HK-2 (cell line): Measurements from ENCODE around the gene SARM1.
"Not testable (repeated sequence)": the region's sequence is repeated elsewhere in the genome, so short reads cannot be mapped to it uniquely, and the experiment has no call there.

Source experiments
- DNase-seq: peaks from one replicate; pipeline ENCODE4 v3.0.0-alpha.2; 2018; ENCODE audit not compliant: unreplicated experiment

The SARM1 gene

DNA sequence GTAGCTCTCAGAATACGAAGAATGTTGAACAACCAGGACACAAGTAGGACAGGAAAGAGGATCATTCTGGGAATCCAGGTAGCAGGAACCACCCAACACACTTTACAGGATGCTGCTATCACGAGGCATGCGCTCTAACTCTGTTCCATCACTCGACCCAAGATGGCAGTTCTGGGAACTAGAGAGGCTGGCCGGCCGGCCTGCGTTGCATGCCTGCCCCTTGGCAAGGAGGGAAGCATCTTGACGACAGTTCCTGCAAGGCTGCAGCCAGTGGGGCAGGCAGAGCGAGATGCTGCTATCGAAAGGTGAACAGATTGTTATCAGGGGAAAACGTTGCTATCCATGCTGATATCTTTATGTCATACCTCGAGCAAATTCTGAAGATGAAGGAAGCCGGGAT, 53.7 kb downstream of the SARM1 start:
- no peak for DNase-seq

DNA sequence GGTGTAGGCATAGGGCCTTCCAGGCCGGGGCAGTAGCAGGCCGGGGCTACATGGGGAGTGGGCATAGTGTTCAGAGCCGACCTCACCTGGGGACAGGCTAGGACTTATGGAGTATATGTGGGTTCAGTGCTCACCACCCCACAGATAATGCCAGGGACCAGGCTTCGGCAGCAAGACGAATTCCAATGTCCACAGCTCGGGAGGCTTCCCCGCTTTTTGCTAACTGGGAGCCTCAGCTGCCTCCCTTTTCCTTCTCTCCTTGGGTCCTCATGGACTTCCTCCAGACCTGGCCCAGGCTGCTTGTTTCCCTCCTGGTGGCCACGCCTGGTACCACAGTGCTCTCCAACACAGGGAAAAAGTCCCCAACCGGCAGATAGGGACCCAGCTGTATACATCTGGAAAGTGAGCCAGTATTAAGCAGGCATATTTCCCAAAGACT, 54.6 kb downstream of the SARM1 start:
- no peak for DNase-seq

DNA sequence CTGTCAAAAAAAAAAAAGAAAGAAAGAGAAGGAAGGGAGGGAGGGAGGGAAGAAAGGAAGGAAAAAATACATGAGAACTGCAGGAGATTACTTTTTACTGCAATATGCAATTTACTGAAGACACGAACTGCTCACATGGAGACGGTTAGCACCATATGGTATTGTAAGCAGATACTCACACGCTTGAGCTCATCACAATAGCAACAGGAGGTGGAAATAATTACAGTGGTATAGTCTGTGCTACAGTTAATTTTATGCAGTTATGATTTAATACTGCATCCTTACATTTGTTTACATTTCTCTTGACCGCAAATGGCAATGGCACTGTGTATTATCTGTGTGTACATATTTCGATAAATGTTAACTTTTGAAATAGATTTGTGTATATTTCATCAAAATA, 55.9 kb downstream of the SARM1 start:
- no peak for DNase-seq

- DNase-seq, result not testable (repeated sequence)
These were observed 56.5 kb downstream of the SARM1 start for GRCh38 chr17:28427982-28428381.

DNA sequence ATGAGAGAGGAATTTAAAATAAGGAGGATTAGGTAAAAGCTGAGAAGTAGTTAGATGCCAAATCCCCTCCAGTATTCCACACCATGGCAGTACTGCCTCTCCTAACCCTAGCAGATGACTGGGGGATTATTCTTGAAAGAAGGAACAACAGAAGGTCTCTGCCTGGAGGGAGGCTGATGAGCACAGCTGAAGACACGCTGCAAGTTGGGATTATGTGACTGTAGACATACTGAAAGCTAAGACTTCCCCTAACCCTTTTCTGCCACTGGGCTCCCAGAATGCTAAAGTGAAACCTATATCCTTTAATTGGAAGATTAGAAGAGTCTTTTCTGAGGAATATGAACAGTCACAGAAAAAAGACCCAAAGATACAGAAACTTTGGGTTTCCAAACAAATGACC, 62.2 kb downstream of the SARM1 start:
- DNase-seq, result no peak

GRCh38 chr17:28434326-28434725, 62.8 kb downstream of the SARM1 start:
- not testable (repeated sequence) for DNase-seq

DNA sequence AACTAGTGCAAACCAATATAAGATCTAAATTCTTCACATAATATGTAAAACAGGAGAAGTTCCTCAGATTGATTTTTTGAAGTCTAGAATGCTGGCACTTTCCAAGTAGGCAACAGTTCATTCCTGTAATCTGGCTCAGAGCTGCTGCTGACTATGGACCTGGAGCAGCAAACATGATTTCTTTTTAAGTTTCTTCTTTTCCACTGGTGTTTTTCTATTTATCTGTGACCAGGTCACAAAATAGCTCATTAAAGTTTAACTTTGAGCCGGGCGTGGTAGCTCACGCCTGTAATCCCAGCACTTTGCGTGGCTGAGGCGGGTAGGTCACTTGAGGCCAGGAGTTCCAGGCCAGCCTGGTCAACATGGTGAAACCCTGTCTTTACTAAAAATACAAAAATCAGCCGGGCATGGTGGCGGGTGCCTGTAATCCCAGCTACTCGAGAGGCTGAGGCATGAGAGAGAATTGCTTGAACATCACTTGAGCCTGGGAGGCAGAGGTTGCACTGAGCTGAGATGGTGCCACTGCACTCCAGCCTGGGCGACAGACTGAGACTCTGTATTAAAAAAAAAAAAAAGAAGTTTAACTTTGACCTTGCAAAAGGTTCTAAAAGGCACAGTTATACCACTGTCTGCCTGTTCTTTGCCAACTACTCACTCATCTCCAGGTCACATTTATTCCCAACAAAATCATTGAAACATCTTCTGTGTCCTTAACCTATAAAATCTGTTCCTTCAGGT, 72.6 kb downstream of the SARM1 start:
- DNase-seq, result no peak

DNA sequence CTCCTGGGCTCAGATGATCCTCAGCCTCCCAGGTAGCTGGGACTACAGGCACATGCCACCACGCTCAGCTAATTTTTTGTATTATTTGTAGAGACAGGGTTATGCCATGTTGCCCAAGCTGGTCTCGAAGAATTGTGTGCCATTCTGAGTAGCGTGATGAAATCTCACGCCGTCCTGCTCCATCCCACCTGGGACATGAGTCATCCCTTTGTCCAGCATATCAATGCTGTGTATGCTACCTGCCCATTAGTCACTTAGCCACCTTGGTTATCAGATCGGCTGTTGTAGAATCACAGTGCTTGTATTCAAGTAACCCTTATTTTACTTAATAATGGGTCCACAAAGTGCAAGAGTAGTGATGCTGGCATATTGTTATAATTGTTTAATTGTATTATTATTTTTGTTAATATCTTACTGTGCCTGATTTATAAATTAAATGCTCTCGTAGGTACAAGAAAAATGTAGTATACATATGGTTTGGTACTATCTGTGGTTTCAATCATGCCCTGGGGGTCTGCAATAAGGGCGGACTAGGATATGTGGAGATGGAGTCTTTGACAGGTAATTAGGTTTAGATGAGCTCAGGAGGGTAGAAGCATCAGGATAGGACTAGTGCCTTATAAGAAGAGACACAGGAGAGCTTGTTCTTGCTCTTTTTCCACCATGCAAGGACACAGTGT, 75.4 kb downstream of the SARM1 start:
- no peak for DNase-seq

GRCh38 chr17:28447396-28447760, 75.9 kb downstream of the SARM1 start:
- no peak for DNase-seq

DNA sequence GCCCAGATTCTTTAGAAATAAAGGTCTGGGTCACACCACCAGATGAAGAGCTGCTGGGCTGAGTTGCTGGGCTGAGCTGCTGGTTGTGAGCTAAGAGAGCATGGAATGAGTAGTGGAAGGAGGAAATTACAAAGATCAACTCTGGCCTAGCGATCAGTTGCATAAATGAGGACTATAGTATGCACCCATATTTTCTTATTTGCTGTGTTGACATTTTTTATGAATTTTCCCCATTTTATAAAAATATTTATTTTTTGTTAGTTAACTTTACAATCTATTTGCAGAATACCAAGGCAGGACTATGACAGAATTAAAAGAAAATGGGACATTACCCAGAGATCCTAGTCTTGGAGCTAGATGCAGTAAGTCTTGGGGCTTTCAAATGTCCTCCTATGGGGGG, 78.4 kb downstream of the SARM1 start:
- DNase-seq, result no peak
